Esophagus squamous epithelium (tissue), 4 donors: ENCODE measurements around the gene PTGS1.

Experiments used
- POLR2A ChIP-seq, 4 donors: fragments of 450-650 bp; IDR thresholded peaks; one replicate each; pipeline ENCODE4 v1.6.1; 2017; ENCODE audit warnings: antibody characterized with exemption in 4 of 4, mild to moderate bottlenecking in 4 of 4, moderate library complexity in 3 of 4
- TF ChIP-seq, protein P1 (sequence below), 6 experiments: fragments of 450-650 bp in 4 of 6; fragments of 200-600 bp in 2 of 6; sonication (generic) in 2 of 6; IDR thresholded peaks; one replicate each; pipeline ENCODE4 v1.5.1; 2016 to 2019; ENCODE audit warnings: antibody characterized with exemption in 6 of 6, mild to moderate bottlenecking in 4 of 6, moderate library complexity in 4 of 6

DNA sequence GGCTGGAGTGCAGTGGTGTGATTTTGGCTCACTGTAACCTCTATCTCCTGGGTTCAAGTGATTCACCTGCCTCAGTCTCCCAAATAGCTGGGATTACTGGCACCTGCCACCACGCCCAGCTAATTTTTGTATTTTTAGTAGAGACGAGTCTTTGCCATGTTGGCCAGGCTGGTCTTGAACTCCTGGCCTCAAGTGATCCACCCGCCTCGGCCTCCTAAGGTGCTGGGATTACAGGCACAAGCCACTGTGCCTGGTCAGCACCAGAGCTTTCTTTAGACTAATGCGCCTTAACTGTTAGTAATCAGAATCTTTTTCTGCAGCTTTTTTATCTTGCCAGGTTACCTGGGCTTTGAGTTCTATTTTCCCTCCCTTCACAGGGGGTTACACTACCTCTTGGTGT lies 18.4 kb downstream of the PTGS1 start:
- no peak for TF ChIP-seq POLR2A (IDR thresholded peaks at IDR 0.05)
- TF ChIP-seq, protein P1, sequence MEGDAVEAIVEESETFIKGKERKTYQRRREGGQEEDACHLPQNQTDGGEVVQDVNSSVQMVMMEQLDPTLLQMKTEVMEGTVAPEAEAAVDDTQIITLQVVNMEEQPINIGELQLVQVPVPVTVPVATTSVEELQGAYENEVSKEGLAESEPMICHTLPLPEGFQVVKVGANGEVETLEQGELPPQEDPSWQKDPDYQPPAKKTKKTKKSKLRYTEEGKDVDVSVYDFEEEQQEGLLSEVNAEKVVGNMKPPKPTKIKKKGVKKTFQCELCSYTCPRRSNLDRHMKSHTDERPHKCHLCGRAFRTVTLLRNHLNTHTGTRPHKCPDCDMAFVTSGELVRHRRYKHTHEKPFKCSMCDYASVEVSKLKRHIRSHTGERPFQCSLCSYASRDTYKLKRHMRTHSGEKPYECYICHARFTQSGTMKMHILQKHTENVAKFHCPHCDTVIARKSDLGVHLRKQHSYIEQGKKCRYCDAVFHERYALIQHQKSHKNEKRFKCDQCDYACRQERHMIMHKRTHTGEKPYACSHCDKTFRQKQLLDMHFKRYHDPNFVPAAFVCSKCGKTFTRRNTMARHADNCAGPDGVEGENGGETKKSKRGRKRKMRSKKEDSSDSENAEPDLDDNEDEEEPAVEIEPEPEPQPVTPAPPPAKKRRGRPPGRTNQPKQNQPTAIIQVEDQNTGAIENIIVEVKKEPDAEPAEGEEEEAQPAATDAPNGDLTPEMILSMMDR (IDR thresholded peaks at IDR 0.05) = no peak
